AG04450 (cell line): ENCODE results near the gene LENEP. TPM values are rescaled to one million over a fixed set of nuclear protein-coding genes. Genes with fewer than 3 reads are reported as not detected.

ENCODE experiments used
- CTCF ChIA-PET: fragments of 300-600, 350-600 bp; formaldehyde crosslinking; extraction: SDS; loops from one replicate; lab custom pipeline; 2022; ENCODE audit warnings: antibody characterized with exemption, inconsistent platforms; lab: Charles Lee
- POLR2A ChIA-PET: fragments of 350-600 bp; formaldehyde crosslinking; extraction: SDS; loops from one replicate; lab custom pipeline; 2021; ENCODE audit warnings: antibody characterized with exemption, inconsistent platforms; lab: Yijun Ruan, JAX
- DNase-seq: peaks from one replicate; pipeline ENCODE4 v3.0.0-alpha.2; 2011; ENCODE audit warnings: low read depth, low spot score
- H3K27ac ChIP-seq: one replicate; pipeline ENCODE4 v1.5.1; 2012; ENCODE audit warnings: low read depth, low read length, control low read depth
- H3K27me3 ChIP-seq: one replicate; pipeline ENCODE4 v1.6.0; 2012; ENCODE audit warnings: low read length; ENCODE audit not compliant: control insufficient read depth, insufficient read depth
- H3K4me3 ChIP-seq: 2 replicates; pipeline ENCODE4 v1.5.1; 2011; ENCODE audit warnings: mild to moderate bottlenecking, low read depth, low read length, control low read depth
- H3K9me3 ChIP-seq: 2 replicates; pipeline ENCODE4 v1.5.1; 2012; ENCODE audit warnings: low read length; ENCODE audit not compliant: control insufficient read depth, insufficient read depth
- CTCF ChIP-seq: IDR thresholded peaks from 2 replicates; pipeline ENCODE4 v1.5.1; 2011; ENCODE audit warnings: low read depth, low read length, control low read depth, inconsistent platforms
- polyA plus RNA-seq: library from polyadenylated mRNA; depleted of rRNA; stranded (reverse); fragments of >200 nt; gene quantifications from 2 replicates; pipeline ENCODE4 v1.2.3, GENCODE V29; 2011

Gene LENEP
- polyA plus RNA-seq, 1 experiment = not detected

DNA sequence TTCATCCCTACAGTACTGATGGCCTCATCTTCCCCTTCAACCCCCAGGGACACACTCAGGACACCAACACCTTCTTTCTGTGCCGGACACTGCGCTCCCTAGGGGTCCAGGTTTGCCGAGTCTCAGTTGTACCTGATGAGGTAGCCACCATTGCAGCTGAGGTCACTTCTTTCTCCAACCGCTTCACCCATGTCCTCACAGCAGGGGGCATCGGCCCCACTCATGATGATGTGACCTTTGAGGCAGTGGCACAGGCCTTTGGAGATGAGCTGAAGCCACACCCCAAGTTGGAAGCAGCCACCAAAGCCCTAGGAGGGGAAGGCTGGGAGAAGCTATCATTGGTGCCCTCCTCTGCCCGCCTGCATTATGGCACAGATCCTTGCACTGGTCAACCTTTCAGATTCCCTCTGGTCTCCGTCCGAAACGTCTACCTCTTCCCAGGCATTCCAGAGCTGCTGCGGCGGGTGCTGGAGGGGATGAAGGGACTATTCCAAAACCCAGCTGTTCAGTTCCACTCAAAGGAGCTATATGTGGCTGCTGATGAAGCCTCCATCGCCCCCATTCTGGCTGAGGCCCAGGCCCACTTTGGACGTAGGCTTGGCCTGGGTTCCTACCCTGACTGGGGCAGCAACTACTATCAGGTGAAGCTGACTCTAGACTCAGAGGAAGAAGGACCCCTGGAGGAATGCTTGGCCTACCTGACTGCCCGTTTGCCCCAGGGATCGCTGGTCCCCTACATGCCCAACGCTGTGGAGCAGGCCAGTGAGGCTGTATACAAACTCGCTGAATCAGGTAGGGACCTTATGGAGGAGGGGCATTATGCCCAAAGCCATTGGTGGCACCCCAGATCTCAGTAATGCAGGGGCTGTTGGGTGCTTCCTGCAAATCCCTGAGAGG lies 5.1 kb upstream of the LENEP start:
- no peak overlapping the region for H3K4me3 ChIP-seq
- no peaks in the 10 kb centered on the region for H3K9me3 ChIP-seq
- no peak overlapping the region for H3K27ac ChIP-seq
- H3K27me3 ChIP-seq = no peaks in the 10 kb centered on the region
- ChIA-PET POLR2A (interaction anchor here (0.6 kb wide), 1 partner anchor 7 kb away, joined by 7 read pairs; no protein-coding TSS in a partner anchor), CTCF (interaction anchor here (1.5 to 1.7 kb wide), 2 partner anchors 11 to 74 kb away, joined by 6 to 8 read pairs; no protein-coding TSS in a partner anchor)
- no peak for DNase-seq
- 0 out of 2 replicates have a peak, but pooled peaks have one; percentile 1 for TF ChIP-seq CTCF

DNA sequence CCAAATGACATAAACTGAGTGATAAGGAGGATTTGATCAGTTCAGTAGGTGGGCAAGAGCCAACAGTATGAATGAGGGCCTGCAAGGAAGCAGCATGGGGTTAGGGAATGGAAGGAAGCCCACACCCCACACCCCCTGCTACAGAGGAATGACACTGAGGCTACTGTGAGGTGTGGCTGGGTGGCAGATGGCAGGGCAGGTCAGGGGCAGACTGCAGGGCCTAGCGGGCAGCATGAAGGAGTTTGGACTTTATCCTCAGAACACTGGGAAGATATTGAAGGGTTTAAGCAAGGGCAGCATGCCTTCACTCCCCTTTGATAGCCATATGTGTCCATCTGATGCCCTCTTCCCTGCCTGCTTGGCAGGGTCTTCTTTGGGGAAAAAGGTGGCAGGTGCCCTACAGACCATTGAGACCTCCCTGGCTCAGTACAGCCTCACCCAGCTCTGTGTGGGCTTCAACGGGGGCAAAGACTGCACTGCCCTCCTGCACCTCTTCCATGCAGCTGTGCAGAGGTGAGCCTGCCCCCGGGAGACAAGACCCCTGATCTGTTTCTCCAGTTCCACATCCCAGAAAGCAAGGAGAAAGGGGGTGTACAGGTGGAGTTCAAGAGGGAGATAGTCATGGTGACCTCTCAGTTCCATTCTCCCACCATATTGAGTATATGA lies 4.1 kb upstream of the LENEP start:
- H3K9me3 ChIP-seq = no peaks in the 10 kb centered on the region
- no peak for TF ChIP-seq CTCF
- POLR2A ChIA-PET = no interaction called here
- H3K27ac ChIP-seq = no peak overlapping the region
- no peaks in the 10 kb centered on the region for H3K27me3 ChIP-seq
- no peak for DNase-seq
- CTCF ChIA-PET = interaction anchor here (1.7 kb wide), 1 partner anchor 10 kb away, joined by 8 read pairs; no protein-coding TSS in a partner anchor
- no peak overlapping the region for H3K4me3 ChIP-seq

DNA sequence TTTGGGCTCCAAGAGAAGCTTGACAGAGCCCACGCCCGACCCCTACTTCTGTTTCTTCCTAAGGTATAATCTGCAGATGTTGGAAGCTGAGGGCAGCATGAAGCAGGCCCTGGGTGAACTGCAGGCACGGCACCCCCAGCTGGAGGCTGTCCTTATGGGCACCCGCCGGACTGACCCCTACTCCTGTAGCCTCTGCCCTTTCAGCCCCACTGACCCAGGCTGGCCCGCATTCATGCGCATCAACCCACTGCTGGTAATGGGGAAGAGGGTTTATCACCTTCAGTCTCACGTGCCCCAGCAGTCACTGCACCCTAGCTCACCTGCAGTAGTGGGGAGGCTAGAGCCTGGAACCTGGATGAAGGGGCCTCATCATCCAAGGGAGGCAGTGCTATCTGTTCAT lies 3.1 kb upstream of the LENEP start:
- no peaks in the 10 kb centered on the region for H3K27me3 ChIP-seq
- H3K9me3 ChIP-seq = no peaks in the 10 kb centered on the region
- no peak overlapping the region for H3K4me3 ChIP-seq
- DNase-seq = no peak
- POLR2A ChIA-PET = no interaction called here
- TF ChIP-seq CTCF = no peak
- no peak overlapping the region for H3K27ac ChIP-seq
- CTCF ChIA-PET = no interaction called here

GRCh38 chr1:154992721-154993571 lies 440 bp upstream of the LENEP start:
- Histone ChIP-seq H3K9me3 (no peaks in the 10 kb centered on the region), H3K27me3 (no peaks in the 10 kb centered on the region), H3K4me3 (no peak overlapping the region), H3K27ac (peak overlapping the region; percentile 21)
- CTCF ChIA-PET = interaction anchor here (1.1 to 4.1 kb wide), 5 partner anchors 8 to 92 kb away, joined by 3 to 28 read pairs (median 4); partner anchors contain the start of genes FLAD1 and PBXIP1
- POLR2A ChIA-PET = interaction anchor here (0.6 to 2.0 kb wide), 4 partner anchors 10 to 92 kb away, joined by 3 to 14 read pairs (median 5); partner anchors contain the start of genes FLAD1 and SHC1
- TF ChIP-seq CTCF = peak; percentile 20; the same call in 1 of the 2 replicates
- DNase-seq = no peak
